Ishikawa (cell line): ENCODE data around the gene OPCML.

ENCODE experiments used
- CEBPB ChIP-seq: IDR thresholded peaks from 2 replicates; pipeline ENCODE4 v1.6.1; 2012
- CREB1 ChIP-seq: IDR thresholded peaks from 2 replicates; pipeline ENCODE4 v1.6.1; 2012; ENCODE audit warnings: low read depth
- EGR1 ChIP-seq: IDR thresholded peaks from 2 replicates; pipeline ENCODE4 v1.6.1; 2012
- EP300 ChIP-seq: IDR thresholded peaks from 2 replicates; pipeline ENCODE4 v1.6.1; 2012; ENCODE audit warnings: borderline replicate concordance
- FOXM1 ChIP-seq: IDR thresholded peaks from 2 replicates; pipeline ENCODE4 v1.6.1; 2012; ENCODE audit warnings: low read depth, borderline replicate concordance
- MAX ChIP-seq: IDR thresholded peaks from 2 replicates; pipeline ENCODE4 v1.6.1; 2012
- NFIC ChIP-seq: IDR thresholded peaks from 2 replicates; pipeline ENCODE4 v1.6.1; 2012
- RAD21 ChIP-seq: IDR thresholded peaks from 2 replicates; pipeline ENCODE4 v1.6.1; 2012; ENCODE audit warnings: low read depth
- REST ChIP-seq: IDR thresholded peaks from 2 replicates; pipeline ENCODE4 v1.6.1; 2012; ENCODE audit warnings: low read depth, mild to moderate bottlenecking
- TAF1 ChIP-seq: IDR thresholded peaks from 2 replicates; pipeline ENCODE4 v1.6.1; 2012; ENCODE audit warnings: low read depth, mild to moderate bottlenecking
- TCF12 ChIP-seq: IDR thresholded peaks from 2 replicates; pipeline ENCODE4 v1.6.1; 2012; ENCODE audit warnings: low read depth
- TEAD4 ChIP-seq: IDR thresholded peaks from 2 replicates; pipeline ENCODE4 v1.6.1; 2012
- USF1 ChIP-seq: IDR thresholded peaks from 2 replicates; pipeline ENCODE4 v1.6.1; 2012
- YY1 ChIP-seq: IDR thresholded peaks from 2 replicates; pipeline ENCODE4 v1.6.1; 2012; ENCODE audit warnings: low read depth
- ZBTB7A ChIP-seq: IDR thresholded peaks from 2 replicates; pipeline ENCODE4 v1.6.1; 2012; ENCODE audit warnings: low read depth

OPCML gene

GRCh38 chr11:132941761-132942160 lies 590.5 kb downstream of the OPCML start:
- no peak for TF ChIP-seq ZBTB7A

- TF ChIP-seq CEBPB: no peak
- TF ChIP-seq YY1: no peak
- TF ChIP-seq TCF12: no peak
- TF ChIP-seq EGR1: no peak
- peak; percentile 47; the same call in 1 of the 2 replicates for TF ChIP-seq RAD21
Measured at GRCh38 chr11:132941024-132941646, 591.2 kb downstream of the OPCML start.

GRCh38 chr11:132937016-132937415 lies 595.3 kb downstream of the OPCML start:
- no peak for TF ChIP-seq TEAD4
- no peak for TF ChIP-seq FOXM1
- no peak for TF ChIP-seq USF1
- no peak for TF ChIP-seq CEBPB
- no peak for TF ChIP-seq REST
- TF ChIP-seq TCF12: no peak
- no peak for TF ChIP-seq EP300
- TF ChIP-seq NFIC: no peak

GRCh38 chr11:132935383-132935782 lies 596.9 kb downstream of the OPCML start:
- no peak for TF ChIP-seq ZBTB7A

- TF ChIP-seq RAD21: no peak
Measured at GRCh38 chr11:132933703-132934102, 598.6 kb downstream of the OPCML start.

- no peak for TF ChIP-seq USF1
- no peak for TF ChIP-seq EGR1
- TF ChIP-seq CEBPB: no peak
- no peak for TF ChIP-seq FOXM1
- TF ChIP-seq REST: no peak
- no peak for TF ChIP-seq RAD21
- no peak for TF ChIP-seq YY1
- no peak for TF ChIP-seq TCF12
- TF ChIP-seq ZBTB7A: no peak
- no peak for TF ChIP-seq NFIC
- no peak for TF ChIP-seq MAX
- TF ChIP-seq EP300: no peak
- no peak for TF ChIP-seq TAF1
- no peak for TF ChIP-seq CREB1
- TF ChIP-seq TEAD4: no peak
Measured at GRCh38 chr11:132925825-132926469, 606.4 kb downstream of the OPCML start.

- TF ChIP-seq TEAD4: no peak
- TF ChIP-seq CEBPB: no peak
- TF ChIP-seq MAX: no peak
- TF ChIP-seq EGR1: no peak
- no peak for TF ChIP-seq FOXM1
- TF ChIP-seq USF1: no peak
- TF ChIP-seq REST: no peak
- no peak for TF ChIP-seq NFIC
- no peak for TF ChIP-seq CREB1
- TF ChIP-seq TCF12: no peak
- TF ChIP-seq RAD21: no peak
- TF ChIP-seq YY1: no peak
- no peak for TF ChIP-seq TAF1
- no peak for TF ChIP-seq ZBTB7A
- no peak for TF ChIP-seq EP300
Measured at GRCh38 chr11:132921597-132921996, 610.7 kb downstream of the OPCML start.
